Esophagus mucosa (tissue), 1 donor: ENCODE results near the gene TFR2. TPM values are rescaled to one million over a fixed set of nuclear protein-coding genes. Genes with fewer than 3 reads are reported as not detected.

Experiments
- ATAC-seq: fragments of 200-7000 bp; cut with Tn5 transposase; one replicate; pipeline ENCODE4 v1.9.1; 2020
- total RNA-seq: library from RNA; stranded (reverse); gene quantifications from one replicate; pipeline ENCODE4 v1.2.4, GENCODE V29; 2023
- donor health status: DM: yes; HTN: yes; CAD: no.

TFR2 gene
- total RNA-seq, 1 donor from 2014 or later, result 0.68 TPM

- ATAC-seq, result no peak
These were observed 70.2 kb downstream of the TFR2 start for GRCh38 chr7:100570954-100571828.

Other genes with a start within 250 kb of the TFR2 start
- 1.4 TPM for gene ZCWPW1, start 212.8 kb downstream of the TFR2 start, total RNA-seq
- 22.3 TPM for gene MEPCE, start 211.7 kb downstream of the TFR2 start, total RNA-seq
- 27.4 TPM for gene PPP1R35, start 205.1 kb downstream of the TFR2 start, total RNA-seq
- 0.24 TPM for gene SPACDR, start 177.3 kb downstream of the TFR2 start, total RNA-seq
- 31.1 TPM for gene TSC22D4, start 162.3 kb downstream of the TFR2 start, total RNA-seq
- gene NYAP1, start 157.6 kb downstream of the TFR2 start, total RNA-seq, result 0.16 TPM
- gene AGFG2, start 102.3 kb downstream of the TFR2 start, total RNA-seq, result 19.5 TPM
- 0.32 TPM for gene SAP25, start 67.7 kb downstream of the TFR2 start, total RNA-seq
- gene LRCH4, start 55.4 kb downstream of the TFR2 start, total RNA-seq, result 19.3 TPM
- 0.32 TPM for gene FBXO24, start 55.2 kb downstream of the TFR2 start, total RNA-seq
- 5.2 TPM for gene PCOLCE, start 39.2 kb downstream of the TFR2 start, total RNA-seq
- gene MOSPD3, start 29.0 kb downstream of the TFR2 start, total RNA-seq, result 23.2 TPM
- gene ACTL6B, start 14.9 kb upstream of the TFR2 start, total RNA-seq, result not detected
- 289 TPM for gene GNB2, start 32.2 kb upstream of the TFR2 start, total RNA-seq
- gene GIGYF1, start 52.7 kb upstream of the TFR2 start, total RNA-seq, result 10.4 TPM
- gene POP7, start 64.6 kb upstream of the TFR2 start, total RNA-seq, result 33.4 TPM
- gene EPO, start 78.9 kb upstream of the TFR2 start, total RNA-seq, result not detected
- gene ZAN, start 92.0 kb upstream of the TFR2 start, total RNA-seq, result 0.04 TPM
- 30.3 TPM for gene EPHB4, start 186.0 kb upstream of the TFR2 start, total RNA-seq
- gene SLC12A9, start 211.2 kb upstream of the TFR2 start, total RNA-seq, result 13.5 TPM
- gene TRIP6, start 225.8 kb upstream of the TFR2 start, total RNA-seq, result 61.1 TPM
- gene SRRT, start 233.6 kb upstream of the TFR2 start, total RNA-seq, result 63.5 TPM
- gene UFSP1, start 248.2 kb upstream of the TFR2 start, total RNA-seq, result 2.1 TPM